GM18907 (cell line): Measurements from ENCODE around the gene NOXA1.
"Not testable (repeated sequence)": the region's sequence is repeated elsewhere in the genome, so short reads cannot be mapped to it uniquely, and the experiment has no call there.

Experiments used
- ATAC-seq: cut with Tn5 transposase; IDR thresholded peaks from one replicate; pipeline ENCODE4 v1.9.1; 2021; ENCODE audit warnings: mild to moderate bottlenecking, moderate library complexity; ENCODE audit not compliant: unreplicated experiment

The NOXA1 gene

GRCh38 chr9:137437691-137438590 is 14.7 kb downstream of the NOXA1 start:
- ATAC-seq: no peak

- ATAC-seq: no peak
Measured at GRCh38 chr9:137438591-137439157, 15.5 kb downstream of the NOXA1 start.

GRCh38 chr9:137439158-137439714 is 16.0 kb downstream of the NOXA1 start:
- ATAC-seq: no peak

DNA sequence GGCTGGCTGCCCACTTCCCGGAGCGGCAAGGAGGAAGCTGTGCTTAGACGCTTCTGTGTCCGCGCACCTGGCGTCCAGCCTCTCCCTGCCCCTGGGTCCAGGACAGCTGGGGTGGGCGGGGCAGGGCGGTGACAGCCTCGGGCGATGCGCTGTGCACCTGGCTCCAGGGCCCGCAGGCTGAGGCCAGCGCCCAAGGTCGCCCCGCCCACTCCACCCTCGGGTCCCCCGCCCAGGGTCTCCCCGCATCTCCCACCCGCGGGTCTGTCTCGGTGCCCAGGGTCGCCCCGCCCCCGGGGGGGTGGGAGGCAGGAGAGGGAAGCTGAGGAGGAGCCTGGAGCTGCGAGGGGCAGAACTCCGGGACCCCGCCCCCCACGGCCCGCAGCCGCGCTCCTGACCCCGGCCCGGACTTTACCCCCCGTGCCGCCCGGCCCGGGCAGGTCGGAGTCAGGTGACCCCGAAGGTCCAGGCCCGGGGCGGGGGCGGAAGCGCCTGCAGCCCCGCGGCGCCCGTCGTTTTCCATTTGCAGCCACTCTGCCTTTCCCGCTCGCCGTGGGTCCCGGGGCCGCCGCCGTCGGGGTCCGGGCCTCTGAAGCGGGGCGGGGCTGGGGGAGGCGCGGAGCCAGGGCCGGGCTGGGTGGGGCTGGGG is 18.2 kb downstream of the NOXA1 start, which contains the start of gene ENTPD8:
TSS of gene ENTPD8 (minus strand) at position 69 of the 646 bp plus-strand sequence. CDS start 3,072 bp downstream, outside the sequence.
- ATAC-seq: no peak

- ATAC-seq: no peak
Measured at GRCh38 chr9:137441935-137442321, 18.7 kb downstream of the NOXA1 start.

DNA sequence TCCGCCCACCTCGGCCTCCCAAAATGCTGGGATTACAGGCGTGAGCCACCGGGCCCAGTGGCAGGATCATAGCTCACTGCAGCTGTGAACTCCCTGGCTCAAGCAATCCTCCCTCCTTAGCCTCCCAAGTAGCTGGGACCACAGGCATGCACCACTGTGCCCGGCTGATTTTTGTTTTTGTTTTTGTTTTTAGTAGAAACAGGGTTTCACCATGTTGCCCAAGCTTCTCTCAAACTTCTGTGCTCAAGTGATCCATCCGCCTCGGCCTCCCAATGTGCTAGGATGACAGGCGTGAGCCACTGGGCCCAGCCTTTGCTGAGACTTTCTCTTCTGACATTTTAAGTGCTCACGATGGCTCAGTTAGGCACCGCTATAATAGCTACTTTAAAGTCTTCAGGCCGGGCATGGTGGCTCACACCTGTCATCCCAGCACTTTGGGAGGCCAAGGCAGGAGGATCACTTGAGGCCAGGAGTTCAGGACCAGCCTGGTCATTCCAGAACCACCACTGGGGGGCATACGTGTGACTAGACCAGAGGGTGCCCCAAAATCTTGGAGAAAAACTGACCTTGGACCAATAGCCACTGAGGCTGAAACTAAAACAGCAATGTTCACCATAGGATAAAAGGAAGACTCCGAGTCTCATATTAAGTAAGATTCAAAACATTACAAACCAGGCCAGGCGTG is 21.1 kb downstream of the NOXA1 start:
- ATAC-seq: no peak

DNA sequence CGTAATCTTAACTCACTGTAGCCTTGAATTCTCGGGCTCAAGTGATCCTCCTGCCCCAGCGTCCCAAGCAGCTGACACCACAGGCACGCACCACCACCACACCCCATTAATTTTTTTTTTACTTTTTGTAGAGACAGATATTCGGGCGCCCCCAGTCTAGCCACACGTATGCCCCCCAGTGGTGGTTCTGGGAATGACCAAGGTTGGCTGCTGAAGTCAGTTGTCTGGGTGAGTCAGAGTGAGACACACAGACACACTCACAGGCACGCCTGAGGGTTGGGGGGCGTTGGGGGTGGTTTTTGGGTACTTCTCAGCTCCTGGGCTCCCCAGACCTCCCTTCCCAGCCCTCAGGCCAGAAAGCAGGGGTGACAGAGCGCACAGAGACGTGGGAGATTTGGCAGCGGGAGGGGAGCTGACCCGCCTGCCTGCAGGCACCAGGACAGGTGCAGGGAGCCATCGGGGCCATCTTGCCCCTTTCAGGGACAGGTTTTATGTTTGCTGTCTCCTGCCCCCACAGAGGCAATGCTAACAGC is 22.1 kb downstream of the NOXA1 start:
- ATAC-seq: no peak

DNA sequence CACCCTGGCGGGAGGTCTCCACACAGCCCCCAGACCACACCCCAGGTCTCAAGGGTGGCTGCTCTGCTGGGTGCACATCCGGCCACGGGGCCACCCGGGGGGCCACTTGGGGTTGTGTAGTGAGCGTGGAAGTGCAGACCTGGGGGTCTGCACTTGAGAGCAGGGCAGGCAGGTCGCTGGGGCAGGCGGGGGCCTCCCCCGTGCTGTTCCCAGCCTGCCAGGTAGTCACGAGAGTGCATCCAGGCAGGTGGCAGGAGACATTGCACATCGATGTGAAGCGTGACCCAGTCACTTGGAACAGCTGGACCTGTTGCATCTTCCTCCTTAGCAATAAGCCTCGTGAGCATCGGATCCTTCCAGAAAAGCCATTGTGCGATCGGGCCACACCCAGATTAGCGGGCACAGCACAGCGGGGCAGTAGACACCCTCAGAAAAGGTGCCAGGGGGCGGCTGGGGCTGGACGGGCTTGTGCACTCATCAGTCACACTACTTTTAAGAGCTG is 22.8 kb downstream of the NOXA1 start:
- no peak for ATAC-seq

DNA sequence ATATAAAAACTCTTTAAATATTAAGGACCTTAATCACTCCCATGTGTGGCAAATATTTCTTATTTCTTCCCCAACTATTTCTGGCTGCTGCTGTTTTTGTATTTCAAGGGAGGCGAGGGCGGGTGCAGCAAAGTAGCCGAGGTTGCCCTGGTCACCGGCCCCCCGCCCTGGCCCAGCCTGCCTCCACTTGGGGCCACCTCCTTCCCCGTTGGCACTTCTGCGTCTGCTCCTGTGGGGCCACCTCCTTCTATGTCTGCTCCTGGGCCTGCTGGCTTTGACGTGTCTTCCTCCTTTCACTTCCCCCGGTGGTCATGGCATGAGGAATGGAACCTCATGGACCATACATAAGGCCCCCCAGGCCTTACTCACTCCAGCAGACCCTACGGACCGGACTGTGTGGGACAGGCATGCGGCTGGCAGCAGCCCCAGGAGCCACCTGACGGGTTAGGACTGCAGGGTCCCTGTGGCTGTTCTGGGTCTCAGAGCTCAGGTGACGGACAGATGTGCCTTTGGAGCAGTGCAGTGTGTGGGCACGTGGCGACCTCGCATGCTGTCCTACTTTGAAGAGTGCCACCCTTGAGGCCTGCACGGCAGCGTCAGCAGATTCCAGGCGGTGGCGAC is 23.8 kb downstream of the NOXA1 start:
- no peak for ATAC-seq

DNA sequence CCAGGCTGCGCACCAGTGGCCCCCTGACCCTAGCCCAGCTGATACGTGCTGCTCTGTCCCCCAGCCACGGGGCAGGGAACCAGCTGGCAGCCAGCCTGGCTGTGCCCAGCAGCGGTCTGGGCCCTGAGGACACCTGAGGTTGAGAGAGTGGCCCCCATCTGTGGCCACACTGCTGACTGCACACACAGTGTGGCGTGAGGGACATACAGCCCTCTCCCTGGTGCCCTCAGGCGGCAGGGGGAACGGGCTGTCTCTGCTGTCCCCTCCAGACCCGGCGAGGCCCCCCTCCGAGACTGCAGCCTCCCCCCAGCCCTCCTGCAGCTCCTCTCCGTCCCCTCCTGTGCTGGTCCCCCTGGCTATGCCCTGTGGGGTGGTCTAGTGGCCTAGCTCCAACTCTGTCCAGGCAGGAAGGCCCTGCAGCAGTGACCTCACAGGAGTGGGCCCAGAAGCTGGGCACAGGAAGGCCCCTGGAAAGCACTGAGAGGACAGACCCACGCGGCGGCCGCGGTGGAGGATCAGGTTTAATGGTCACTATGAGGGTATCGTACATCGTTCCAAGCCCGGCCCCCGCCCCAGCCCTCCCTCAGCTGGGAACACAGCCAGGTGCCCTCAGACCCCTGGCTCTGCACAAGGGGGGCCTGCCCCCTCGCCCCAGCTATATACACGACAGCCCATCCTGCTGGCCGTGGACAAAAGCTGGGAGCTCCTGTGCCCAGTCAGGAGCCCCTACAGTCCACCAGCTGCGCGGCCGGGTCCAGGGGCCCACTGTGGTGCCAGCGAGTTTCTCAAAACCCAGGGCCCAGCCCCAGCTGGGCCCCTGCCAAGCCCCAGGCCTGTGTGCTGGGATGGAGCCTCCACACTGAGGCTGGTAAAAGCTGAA is 24.8 kb downstream of the NOXA1 start:
- no peak for ATAC-seq

DNA sequence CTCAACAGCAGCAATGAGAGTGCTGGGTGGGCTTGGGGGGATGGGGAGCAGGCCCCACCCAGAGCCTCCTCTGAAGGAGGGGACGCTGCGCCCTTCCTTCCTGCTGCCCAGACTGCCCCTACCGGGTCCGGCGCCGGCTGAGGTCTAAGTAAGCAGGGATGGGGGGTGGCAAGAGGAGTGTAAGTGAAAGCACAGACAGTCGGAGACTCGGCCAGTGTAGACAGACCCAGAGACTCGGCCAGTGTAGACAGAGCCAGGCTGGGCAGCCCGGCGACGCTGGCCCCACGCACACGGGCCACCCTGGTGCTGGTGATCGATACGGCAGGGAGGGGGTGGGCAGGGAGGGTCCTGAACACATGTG is 25.4 kb downstream of the NOXA1 start:
- ATAC-seq: no peak

GRCh38 chr9:137449081-137449844 is 26.1 kb downstream of the NOXA1 start:
- ATAC-seq: no peak

DNA sequence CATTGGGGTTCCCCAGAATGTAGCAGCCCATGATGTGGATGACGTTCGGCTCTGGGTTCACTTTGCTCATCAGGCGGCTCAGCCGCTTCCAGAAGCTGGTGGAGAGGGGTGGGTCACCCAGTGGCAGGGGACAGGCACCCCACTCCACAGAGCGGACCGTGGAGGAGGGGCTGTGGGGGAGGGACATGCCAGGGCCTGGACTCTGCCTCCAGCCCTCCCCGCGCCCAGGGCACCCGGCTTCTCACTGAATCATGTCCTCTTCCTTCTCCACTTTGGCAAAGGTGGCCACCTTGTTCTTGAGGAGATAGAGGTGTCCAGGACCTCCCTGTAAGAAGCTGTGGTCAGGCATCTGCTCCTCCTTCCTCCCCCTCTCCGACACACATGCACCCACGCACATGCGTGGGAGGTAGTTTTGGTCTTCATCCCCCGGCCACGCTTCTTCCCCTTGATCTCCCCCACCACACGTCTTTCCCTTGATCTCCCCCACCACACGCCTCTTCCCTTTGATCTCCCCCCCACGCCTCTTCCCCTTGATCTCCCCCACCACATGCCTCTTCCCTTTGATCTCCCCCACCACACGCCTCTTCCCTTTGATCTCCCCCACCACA is 26.8 kb downstream of the NOXA1 start:
- ATAC-seq: no peak

DNA sequence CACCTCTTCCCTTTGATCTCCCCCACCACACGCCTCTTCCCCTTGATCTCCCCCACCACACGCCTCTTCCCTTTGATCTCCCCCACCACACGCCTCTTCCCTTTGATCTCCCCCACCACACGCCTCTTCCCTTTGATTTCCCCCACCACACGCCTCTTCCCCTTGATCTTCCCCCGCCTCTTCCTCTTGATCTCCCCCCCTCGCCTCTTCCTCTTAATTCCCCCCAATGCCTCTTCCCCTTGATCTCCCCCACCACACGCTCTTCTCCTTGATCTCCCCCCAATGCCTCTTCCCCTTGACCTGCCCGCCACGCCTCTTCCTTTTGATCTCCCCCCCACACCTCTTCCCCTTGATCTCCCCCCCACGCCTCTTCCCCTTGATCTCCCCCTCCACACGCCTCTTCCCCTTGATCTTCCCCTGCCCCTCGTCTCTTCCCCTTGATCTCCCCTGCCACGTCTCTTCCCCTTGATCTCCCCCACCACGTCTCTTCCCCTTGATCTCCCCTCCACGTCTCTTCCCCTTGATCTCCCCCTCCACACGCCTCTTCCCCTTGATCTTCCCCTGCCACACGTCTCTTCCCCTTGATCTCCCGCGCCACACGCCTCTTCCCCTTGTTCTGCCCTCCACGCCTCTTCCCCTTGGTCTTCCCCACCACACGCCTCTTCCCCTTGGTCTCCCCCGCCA is 27.5 kb downstream of the NOXA1 start:
- ATAC-seq: not testable (repeated sequence)

DNA sequence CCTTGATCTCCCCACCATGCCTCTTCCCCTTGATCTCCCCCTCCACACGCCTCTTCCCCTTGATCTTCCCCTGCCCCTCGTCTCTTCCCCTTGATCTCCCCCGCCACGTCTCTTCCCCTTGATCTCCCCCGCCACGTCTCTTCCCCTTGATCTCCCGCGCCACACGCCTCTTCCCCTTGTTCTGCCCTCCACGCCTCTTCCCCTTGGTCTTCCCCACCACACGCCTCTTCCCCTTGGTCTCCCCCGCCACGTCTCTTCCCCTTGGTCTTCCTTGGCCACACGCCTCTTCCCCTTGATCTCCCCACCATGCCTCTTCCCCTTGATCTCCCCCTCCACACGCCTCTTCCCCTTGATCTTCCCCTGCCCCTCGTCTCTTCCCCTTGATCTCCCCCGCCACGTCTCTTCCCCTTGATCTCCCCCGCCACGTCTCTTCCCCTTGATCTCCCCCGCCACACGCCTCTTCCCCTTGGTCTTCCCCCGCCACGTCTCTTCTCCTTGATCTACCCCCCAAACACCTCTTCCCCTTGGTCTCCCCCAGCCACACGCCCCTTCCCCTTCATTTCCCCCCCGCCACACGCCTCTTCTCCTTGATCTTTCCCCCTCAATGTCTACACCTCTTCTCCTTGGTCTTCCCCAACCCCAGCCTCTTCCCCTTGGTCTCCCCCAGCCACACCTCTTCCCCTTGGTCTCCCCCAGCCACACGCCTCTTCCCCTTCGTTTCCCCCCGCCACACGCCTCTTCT is 28.2 kb downstream of the NOXA1 start:
- ATAC-seq: not testable (repeated sequence)

GRCh38 chr9:137452006-137452760 is 29.0 kb downstream of the NOXA1 start:
- no peak for ATAC-seq
